ENCODE results near the gene TBC1D10A. TPM values are rescaled to one million over a fixed set of nuclear protein-coding genes. Genes with fewer than 3 reads are reported as not detected.

TBC1D10A gene
- total RNA-seq, 1 experiment from 2014 or later, result 20.8 TPM

- DNase-seq (ENCODE audit: low read depth), result no peak
Observed at GRCh38 chr22:30320021-30320556, 6.7 kb downstream of the TBC1D10A start.

- DNase-seq (ENCODE audit: low read depth), result no peak
Observed at GRCh38 chr22:30318799-30319419, 7.8 kb downstream of the TBC1D10A start.

- no peak for DNase-seq (ENCODE audit: low read depth)
Observed at GRCh38 chr22:30317778-30318177, 9.0 kb downstream of the TBC1D10A start.

- no peak for DNase-seq (ENCODE audit: low read depth)
Observed at GRCh38 chr22:30315962-30316576, 10.7 kb downstream of the TBC1D10A start.

- peak; percentile 92 for DNase-seq (ENCODE audit: low read depth)
Observed at GRCh38 chr22:30314915-30315314, 11.8 kb downstream of the TBC1D10A start.

GRCh38 chr22:30313527-30314363, 13.0 kb downstream of the TBC1D10A start:
- DNase-seq (ENCODE audit: low read depth), result peak; percentile 51

- DNase-seq (ENCODE audit: low read depth), result peak; percentile 92
Observed at GRCh38 chr22:30312053-30312452, 14.7 kb downstream of the TBC1D10A start.

- DNase-seq (ENCODE audit: low read depth), result peak; percentile 59
Observed at GRCh38 chr22:30310881-30311771, 15.6 kb downstream of the TBC1D10A start.

- peak; percentile 83 for DNase-seq (ENCODE audit: low read depth)
Observed at GRCh38 chr22:30309951-30310741, 16.6 kb downstream of the TBC1D10A start.

GRCh38 chr22:30308518-30309230, 18.1 kb downstream of the TBC1D10A start:
- DNase-seq (ENCODE audit: low read depth), result peak; percentile 79

- no peak for DNase-seq (ENCODE audit: low read depth)
Observed at GRCh38 chr22:30308093-30308492, 18.6 kb downstream of the TBC1D10A start.

GRCh38 chr22:30307041-30307574, 19.6 kb downstream of the TBC1D10A start:
- no peak for DNase-seq (ENCODE audit: low read depth)

- DNase-seq (ENCODE audit: low read depth), result no peak
Observed at GRCh38 chr22:30306627-30307011, 20.1 kb downstream of the TBC1D10A start.

GRCh38 chr22:30305906-30306626, 20.7 kb downstream of the TBC1D10A start:
- DNase-seq (ENCODE audit: low read depth), result no peak

- DNase-seq (ENCODE audit: low read depth), result no peak
Observed at GRCh38 chr22:30305519-30305905, 21.2 kb downstream of the TBC1D10A start.

GRCh38 chr22:30304495-30305244, 22.1 kb downstream of the TBC1D10A start:
- DNase-seq (ENCODE audit: low read depth), result peak; percentile 37

GRCh38 chr22:30302810-30303138, 24.0 kb downstream of the TBC1D10A start:
- DNase-seq (ENCODE audit: low read depth), result no peak
